Activated CD4-positive, alpha-beta T cell treated with anti-CD3 and anti-CD28 coated beads for 4 hours (primary cell): Measurements from ENCODE around the gene SELENOK.
A peak's percentile ranks its signal among the peaks of the same experiment; 100 is the strongest.
"Not testable (repeated sequence)": the region's sequence is repeated elsewhere in the genome, so short reads cannot be mapped to it uniquely, and the experiment has no call there.

ENCODE experiments used
- DNase-seq, 2 donors: peaks; one replicate each; pipeline ENCODE4 v3.0.0-alpha.2; 2020

Gene SELENOK

GRCh38 chr3:53891497-53892285 is at the start of gene SELENOK:
TSS of gene SELENOK (minus strand) at chr3:53891859.
- peak; percentile 95 for DNase-seq

DNA sequence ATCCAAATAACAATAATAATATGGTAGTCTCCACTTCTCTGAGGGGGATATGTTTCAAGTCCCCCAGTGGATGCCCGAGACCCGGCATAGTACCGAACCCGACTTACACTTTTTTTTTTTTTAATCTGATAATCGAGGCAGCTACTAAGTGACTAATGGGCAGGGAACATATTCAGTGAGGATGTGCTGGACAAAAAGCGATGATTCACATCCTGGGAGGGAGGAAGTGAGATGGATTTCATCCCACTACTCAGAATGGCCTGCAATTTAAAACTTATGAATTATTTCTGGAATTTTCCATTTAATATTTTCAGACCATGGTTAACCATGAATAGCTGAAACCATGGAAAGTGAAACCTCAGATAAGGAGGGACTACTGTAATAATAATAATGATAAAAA is 49.5 kb upstream of the SELENOK start:
- DNase-seq, result no peak

DNA sequence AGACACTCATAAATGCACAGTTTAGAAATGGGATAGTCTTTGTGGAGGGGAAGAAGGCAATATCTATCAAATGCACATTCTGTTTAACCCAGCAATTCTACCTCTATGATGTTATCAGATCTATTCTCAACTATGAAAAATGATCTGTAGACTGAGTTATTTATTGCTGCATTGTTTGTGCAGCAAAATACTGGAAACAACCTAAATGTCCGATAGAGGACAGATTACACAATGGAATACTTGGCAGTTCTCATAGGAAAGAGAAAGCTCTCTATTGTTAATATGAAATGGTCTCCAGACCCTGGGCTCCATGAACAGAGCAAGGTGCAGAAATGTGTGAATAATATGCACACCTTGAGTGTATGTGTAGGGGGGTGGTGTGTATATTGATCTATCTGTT is 49.0 kb upstream of the SELENOK start:
- DNase-seq, result no peak

DNA sequence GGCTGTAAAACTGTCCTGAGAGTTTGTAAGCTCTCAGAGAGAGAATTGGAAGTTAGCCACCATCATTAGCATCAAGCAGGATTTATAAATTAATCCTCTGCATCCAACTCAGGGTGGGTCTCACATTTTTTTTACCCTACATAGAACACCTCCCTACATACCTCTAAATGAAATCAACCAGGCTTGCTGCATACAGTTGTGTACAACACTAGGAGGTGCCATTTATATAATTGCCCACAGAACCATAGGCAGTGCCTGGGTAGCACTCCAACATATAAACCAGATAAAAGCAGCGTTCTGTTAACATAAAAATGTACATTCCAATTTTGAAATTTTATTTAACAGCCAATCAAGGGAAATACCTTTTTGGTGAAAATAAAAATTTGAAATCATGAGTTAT is 48.2 kb upstream of the SELENOK start:
- DNase-seq, result no peak

DNA sequence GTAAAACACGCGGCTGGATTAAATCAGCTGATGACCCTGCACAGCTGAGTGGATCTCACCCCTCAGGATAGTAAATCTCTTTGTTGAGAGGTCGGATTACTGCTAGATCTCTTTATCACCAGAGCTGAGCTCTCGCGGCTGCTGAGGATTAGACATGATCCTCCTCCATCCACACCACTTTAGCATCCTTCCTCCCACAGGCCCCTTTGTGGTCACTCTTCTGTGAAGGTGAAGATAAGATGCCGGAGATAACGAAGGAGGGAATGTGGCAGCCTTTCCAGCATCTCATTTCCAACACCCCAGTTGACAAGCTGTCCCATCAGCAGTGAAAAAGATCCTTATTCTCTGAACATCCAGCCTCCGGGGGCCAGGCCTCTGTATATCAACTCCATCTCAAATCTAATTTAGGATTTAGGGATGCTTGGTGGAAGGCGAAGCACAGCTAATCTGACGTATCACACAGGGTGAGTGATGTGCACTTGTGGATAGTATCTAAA is 47.5 kb upstream of the SELENOK start:
- no peak for DNase-seq

- DNase-seq, result peak in 1 of 2 donors; percentile 22
These were observed 47.0 kb upstream of the SELENOK start for GRCh38 chr3:53938645-53939044.

DNA sequence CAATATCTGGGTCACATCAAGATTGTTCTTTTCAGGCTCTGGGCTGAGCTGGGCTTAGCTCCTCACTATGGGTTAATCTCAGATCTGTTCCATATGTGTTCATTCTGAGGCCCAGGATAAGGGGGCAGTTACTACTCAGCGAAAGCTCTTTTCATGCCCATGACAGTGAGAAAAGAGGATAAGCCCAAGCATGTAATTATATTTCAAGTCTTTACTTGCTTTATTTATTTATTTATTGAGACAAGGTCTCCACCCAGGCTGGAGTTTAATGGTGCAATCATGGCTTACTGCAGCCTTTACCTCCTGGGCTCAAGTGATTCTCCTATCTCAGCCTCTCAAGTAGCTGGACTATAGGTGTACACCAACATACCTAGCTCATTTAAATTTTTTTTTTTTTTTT is 44.7 kb upstream of the SELENOK start:
- DNase-seq, result no peak

DNA sequence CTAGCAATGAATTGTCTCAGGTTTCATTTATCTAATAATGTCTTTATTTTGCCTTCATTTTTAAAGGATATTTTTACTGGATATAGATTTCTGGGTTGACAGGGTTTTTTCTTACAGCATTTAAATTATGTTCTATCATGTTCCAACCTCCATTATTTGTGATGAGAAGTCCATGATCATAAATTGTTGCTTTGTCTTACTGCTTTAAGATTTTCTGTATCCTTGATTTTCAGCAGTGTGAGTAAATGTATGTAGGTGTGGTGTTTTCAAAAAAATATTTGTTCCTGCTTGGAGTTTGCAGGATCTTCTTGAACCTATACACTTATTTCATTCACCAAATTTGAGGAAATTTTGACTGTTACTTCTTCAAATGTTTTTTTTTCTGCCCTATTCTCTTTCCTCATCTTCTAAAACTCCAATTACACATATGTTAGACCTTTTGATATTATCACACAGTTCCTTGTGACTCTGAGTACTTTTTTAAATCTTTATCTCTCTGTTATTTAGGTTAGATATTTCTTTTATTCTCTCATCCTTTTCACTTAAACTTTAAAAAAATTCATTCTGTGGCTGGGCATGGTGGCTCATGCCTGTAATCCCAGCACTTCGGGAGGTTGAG is 43.7 kb upstream of the SELENOK start:
- DNase-seq, result no peak

DNA sequence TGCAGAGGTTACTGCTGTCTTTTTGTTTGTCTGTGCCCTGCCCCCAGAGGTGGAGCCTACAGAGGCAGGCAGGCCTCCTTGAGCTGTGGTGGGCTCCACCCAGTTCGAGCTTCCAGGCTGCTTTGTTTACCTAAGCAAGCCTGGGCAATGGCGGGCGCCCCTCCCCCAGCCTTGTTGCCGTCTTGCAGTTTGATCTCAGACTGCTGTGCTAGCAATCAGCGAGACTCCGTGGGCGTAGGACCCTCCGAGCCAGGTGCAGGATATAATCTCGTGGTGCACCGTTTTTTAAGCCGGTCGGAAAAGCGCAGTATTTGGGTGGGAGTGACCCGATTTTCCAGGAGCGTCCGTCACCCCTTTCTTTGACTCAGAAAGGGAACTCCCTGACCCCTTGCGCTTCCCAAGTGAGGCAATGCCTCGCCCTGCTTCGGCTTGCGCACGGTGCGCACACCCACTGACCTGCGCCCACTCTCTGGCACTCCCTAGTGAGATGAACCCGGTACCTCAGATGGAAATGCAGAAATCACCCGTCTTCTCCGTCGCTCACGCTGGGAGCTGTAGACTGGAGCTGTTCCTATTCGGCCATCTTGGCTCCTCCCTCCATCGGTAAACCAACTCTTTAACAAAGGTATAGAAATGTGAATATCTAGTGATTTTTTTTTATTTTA is 35.7 kb upstream of the SELENOK start:
- not testable (repeated sequence) for DNase-seq

- DNase-seq, result no peak
These were observed 29.6 kb upstream of the SELENOK start for GRCh38 chr3:53921296-53921695.

DNA sequence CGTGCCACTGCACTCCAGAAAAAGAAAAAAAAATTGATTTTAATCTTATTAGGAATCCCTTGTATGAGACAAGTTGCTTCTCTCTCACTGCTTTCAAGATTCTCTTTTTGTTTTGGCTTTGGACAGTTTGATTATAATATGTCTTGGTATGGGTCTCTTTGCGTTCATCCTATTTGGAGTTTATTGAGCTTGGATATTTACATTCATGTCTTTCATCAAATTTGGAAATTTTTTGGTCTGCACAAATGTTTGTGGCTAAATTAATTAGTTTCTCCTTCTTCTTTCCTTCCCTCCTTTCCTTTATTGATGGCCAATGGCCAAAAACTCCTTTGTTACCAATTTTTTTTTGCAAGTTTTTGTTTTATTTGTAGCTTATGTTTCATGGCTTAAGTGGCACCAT is 28.1 kb upstream of the SELENOK start:
- DNase-seq, result no peak

DNA sequence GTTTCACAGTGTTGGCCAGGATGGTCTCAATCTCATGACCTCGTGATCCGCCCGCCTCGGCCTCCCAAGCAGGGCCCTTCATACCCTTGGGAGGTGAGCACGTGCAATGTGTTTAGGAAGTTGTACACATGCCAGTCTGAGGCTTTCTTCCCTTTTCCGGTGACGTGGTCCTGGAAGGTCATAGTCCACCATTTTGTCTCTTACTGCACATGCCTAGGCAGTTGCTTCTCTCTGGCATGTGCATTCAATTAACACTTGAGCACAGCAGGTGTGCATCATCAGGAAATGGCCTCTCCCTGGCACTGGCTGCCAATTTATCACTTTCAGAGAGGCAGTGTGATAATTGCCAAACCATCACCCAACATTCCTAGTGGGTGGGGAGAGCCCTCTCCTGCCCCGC is 21.7 kb upstream of the SELENOK start:
- no peak for DNase-seq

DNA sequence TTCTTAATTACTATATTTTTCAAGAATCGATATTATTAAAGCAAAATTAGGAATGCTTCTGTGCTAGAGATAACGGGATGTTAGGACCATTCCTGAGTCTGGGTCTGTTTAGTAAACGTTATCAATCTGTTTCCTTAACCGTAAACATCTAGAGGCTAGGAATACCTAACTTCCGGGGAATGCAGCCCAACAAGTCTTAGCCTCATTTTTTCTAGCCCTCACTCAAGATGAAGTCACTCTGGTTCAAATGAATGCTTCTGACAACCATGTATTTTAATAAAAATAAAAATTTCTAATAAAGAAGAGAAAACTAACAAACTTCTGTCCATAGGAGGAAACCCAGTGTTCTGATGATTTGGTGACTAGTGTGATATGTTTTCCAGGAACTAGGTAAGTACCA is 11.1 kb upstream of the SELENOK start:
- DNase-seq, result no peak

GRCh38 chr3:53902067-53902466 is 10.4 kb upstream of the SELENOK start:
- no peak for DNase-seq

DNA sequence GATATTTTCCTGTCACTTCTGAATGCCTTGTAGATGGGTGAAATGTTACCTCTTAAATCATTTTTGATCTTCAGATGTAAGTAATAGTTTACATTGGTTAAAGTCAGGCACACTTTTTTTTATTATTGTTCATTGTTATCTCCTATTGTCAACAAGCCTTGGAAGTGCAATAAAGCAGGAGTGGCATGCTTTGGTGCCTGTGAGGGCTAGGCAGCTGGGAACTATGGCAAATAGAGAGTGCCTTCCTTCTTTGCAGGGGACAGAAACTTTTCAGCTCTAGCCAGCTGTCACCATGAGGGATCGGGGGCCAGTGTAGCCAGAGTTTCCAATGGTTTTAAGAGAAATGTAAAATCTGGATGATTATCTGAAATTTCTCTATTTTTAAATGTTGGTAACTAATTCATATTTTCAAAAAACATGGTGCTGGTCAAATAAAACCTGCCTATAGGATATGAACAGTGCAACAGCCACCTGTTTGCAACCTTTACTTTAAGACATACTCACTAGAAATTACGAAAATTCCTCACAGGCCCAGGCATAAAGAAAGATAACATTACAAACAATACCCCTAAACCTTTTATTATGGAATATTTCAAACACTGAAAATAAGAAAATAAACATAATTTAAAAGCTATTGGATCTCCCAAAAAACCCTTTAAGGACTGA is 9.1 kb upstream of the SELENOK start:
- DNase-seq, result no peak

DNA sequence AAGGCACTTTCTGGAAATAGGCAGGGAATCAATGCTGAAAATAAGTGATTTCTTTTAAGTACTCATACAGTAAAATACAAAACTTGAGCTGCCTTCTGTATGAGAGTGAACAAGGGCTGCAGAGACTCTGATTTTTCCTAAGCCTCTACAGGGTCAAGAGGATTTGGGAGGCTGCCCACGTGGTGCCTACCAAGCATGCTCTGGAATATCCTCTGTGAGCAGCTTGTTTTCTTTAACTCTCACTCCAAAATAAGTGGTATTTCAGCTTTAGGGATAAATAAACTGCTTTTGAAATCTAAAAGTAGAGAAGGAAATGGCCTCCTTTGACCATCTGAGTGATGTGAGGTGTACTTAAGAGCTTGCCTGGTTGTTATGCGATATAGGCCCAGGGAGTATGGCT is 8.1 kb upstream of the SELENOK start:
- DNase-seq, result no peak

DNA sequence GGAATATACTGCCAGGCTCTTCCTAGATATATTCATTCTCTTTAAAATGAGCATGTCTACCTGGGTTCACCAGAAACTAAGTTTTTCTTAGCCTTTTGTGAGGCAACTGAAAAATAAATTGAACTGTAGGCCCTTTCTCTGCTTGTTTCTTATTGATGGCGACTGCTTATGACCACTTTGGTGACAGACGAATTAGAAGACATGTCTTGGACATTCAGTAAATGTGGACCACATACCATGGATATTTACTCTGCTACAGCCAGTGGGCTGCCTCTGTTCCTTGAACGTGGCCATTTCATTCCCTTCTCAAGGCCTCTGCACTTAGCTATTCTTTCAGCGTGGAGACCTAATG is 603 bp upstream of the SELENOK start:
- no peak for DNase-seq

GRCh38 chr3:53890726-53891475 is 758 bp downstream of the SELENOK start:
- peak; percentile 52 to 64 for DNase-seq

DNA sequence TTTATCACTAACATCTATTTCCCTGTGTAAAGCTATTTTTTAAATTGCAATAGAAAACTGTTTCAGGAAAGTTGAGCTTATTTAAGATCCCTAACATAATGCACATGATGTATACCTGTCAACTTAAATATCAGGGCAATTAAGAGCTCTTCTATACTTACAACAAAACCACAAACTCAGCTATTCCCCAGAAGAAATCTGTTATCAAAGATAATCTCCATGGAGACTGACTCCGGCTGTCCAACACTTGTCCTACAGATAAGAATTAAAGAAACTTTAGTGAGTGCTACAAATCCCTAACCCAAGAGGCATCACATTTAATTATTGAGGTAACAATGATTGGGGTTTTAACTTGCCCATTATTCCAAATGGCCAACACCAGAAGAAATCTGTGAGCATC is 3.4 kb downstream of the SELENOK start:
- DNase-seq, result no peak

DNA sequence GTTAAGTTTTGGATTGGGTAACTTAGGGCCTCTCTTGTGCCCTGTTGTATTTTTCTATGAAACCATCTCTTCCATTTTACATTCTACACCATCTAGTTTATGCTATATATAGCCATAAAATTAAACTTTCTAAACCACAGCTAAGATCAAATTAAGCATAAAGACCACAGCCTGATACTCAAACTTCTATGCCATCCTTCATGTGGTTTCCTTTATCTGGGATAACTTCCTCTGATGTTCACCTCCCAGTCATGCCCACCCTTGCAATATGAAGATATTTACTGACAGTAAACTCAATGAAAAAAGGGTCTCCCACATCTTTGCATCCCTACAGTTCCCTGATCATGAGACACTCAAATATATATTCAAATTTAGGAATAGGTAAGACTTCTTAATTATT is 4.2 kb downstream of the SELENOK start:
- no peak for DNase-seq

- DNase-seq, result no peak
These were observed 6.4 kb downstream of the SELENOK start for GRCh38 chr3:53885239-53885638.

- DNase-seq, result no peak
These were observed 7.0 kb downstream of the SELENOK start for GRCh38 chr3:53884623-53885022.

DNA sequence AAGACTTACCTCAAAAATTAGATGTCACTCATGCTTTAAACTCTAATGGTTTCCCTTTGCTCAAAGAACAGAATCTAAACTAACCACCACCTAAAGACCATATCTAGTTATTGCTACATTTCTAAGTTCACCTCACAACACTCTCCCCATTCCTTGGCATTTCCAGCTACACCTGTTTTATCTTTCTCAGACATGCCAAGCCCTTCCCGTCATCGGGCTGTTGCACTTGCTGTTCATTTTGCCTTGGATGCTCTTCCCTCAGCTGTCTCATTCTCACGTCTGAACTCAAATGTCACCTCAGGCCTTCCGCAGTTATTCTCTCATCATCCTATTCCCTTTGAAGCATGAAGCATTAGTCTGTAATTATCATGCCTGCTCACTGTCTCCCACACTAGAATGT is 8.7 kb downstream of the SELENOK start:
- no peak for DNase-seq
